Measurements from ENCODE around the gene PLEKHM3. TPM values are rescaled to one million over a fixed set of nuclear protein-coding genes. Genes with fewer than 3 reads are reported as not detected.

PLEKHM3 gene
- total and polyA plus RNA-seq, 2 of the 13 experiments (the other 11 are each of a cell fraction or from before 2014, with no cell fraction given) = 4.5 to 4.7 TPM

DNA sequence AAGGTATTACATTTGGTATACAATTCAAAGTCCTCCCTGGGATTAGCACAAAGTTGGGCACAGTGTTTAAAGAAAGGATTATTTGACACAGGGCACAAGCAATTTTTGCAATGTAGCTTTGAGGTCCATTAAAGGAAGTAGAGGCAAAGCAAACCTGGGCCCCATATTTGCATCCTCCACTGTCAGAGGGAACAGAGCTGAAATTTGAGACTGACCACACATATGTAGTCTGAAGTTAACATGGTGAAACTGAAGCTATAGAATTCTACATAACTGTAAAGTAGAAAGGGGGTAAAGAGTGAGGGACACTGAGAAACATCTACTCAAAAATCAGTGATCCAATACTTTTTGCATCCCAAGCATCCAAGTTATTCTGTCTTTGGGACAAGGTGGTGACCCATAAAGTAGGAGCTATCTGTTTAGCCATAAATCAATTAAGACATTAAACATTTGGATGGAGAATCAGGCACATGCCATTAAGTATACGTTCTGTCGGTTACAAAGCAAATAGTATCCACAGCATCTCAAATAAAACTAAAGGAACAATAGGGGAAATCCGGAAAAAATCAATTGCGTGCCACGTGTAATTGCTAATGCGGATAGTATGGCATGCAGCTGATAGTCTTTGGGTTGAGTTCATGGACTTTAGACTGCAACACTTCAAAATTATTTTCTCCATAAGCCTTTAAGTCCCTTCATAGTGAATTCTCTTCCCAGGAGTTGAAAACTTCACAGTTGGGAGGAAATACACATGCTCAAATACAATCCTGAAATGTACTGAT is 72.6 kb downstream of the PLEKHM3 start (continued):
- TF ChIP-seq, protein P1, sequence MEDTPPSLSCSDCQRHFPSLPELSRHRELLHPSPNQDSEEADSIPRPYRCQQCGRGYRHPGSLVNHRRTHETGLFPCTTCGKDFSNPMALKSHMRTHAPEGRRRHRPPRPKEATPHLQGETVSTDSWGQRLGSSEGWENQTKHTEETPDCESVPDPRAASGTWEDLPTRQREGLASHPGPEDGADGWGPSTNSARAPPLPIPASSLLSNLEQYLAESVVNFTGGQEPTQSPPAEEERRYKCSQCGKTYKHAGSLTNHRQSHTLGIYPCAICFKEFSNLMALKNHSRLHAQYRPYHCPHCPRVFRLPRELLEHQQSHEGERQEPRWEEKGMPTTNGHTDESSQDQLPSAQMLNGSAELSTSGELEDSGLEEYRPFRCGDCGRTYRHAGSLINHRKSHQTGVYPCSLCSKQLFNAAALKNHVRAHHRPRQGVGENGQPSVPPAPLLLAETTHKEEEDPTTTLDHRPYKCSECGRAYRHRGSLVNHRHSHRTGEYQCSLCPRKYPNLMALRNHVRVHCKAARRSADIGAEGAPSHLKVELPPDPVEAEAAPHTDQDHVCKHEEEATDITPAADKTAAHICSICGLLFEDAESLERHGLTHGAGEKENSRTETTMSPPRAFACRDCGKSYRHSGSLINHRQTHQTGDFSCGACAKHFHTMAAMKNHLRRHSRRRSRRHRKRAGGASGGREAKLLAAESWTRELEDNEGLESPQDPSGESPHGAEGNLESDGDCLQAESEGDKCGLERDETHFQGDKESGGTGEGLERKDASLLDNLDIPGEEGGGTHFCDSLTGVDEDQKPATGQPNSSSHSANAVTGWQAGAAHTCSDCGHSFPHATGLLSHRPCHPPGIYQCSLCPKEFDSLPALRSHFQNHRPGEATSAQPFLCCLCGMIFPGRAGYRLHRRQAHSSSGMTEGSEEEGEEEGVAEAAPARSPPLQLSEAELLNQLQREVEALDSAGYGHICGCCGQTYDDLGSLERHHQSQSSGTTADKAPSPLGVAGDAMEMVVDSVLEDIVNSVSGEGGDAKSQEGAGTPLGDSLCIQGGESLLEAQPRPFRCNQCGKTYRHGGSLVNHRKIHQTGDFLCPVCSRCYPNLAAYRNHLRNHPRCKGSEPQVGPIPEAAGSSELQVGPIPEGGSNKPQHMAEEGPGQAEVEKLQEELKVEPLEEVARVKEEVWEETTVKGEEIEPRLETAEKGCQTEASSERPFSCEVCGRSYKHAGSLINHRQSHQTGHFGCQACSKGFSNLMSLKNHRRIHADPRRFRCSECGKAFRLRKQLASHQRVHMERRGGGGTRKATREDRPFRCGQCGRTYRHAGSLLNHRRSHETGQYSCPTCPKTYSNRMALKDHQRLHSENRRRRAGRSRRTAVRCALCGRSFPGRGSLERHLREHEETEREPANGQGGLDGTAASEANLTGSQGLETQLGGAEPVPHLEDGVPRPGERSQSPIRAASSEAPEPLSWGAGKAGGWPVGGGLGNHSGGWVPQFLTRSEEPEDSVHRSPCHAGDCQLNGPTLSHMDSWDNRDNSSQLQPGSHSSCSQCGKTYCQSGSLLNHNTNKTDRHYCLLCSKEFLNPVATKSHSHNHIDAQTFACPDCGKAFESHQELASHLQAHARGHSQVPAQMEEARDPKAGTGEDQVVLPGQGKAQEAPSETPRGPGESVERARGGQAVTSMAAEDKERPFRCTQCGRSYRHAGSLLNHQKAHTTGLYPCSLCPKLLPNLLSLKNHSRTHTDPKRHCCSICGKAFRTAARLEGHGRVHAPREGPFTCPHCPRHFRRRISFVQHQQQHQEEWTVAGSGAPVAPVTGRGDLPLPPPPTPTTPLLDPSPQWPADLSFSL (CRISPR knock-in tag; IDR thresholded peaks at IDR 0.05) = 0 out of 2 replicates have a peak, but pooled peaks have one; percentile 17
- TF ChIP-seq TOPORS (CRISPR knock-in tag; IDR thresholded peaks at IDR 0.05) (no peak), AHR (CRISPR knock-in tag; IDR thresholded peaks at IDR 0.05) (no peak), TCF7 (IDR thresholded peaks at IDR 0.05; ENCODE audit: low read depth) (0 out of 2 replicates have a peak, but pooled peaks have one; percentile 14), ZNF20 (CRISPR knock-in tag; IDR thresholded peaks at IDR 0.05) (no peak), PLSCR1 (CRISPR knock-in tag; IDR thresholded peaks at IDR 0.05; ENCODE audit: borderline replicate concordance) (no peak), ELF1 (CRISPR knock-in tag; IDR thresholded peaks at IDR 0.05) (no peak)
- TF ChIP-seq, protein P2, sequence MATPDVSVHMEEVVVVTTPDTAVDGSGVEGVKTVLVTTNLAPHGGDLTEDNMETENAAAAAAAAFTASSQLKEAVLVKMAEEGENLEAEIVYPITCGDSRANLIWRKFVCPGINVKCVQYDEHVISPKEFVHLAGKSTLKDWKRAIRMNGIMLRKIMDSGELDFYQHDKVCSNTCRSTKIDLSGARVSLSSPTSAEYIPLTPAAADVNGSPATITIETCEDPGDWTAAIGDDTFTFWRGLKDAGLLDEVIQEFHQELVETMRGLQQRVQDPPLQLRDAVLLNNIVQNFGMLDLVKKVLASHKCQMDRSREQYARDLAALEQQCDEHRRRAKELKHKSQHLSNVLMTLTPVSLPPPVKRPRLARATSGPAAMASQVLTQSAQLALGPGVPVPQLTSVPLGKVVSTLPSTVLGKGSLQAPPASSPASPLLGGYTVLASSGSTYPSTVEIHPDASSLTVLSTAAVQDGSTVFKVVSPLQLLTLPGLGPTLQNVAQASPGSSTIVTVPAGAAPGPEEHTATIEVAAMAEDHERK (CRISPR knock-in tag; IDR thresholded peaks at IDR 0.05; ENCODE audit: low read depth) = no peak
- TF ChIP-seq, protein P3, sequence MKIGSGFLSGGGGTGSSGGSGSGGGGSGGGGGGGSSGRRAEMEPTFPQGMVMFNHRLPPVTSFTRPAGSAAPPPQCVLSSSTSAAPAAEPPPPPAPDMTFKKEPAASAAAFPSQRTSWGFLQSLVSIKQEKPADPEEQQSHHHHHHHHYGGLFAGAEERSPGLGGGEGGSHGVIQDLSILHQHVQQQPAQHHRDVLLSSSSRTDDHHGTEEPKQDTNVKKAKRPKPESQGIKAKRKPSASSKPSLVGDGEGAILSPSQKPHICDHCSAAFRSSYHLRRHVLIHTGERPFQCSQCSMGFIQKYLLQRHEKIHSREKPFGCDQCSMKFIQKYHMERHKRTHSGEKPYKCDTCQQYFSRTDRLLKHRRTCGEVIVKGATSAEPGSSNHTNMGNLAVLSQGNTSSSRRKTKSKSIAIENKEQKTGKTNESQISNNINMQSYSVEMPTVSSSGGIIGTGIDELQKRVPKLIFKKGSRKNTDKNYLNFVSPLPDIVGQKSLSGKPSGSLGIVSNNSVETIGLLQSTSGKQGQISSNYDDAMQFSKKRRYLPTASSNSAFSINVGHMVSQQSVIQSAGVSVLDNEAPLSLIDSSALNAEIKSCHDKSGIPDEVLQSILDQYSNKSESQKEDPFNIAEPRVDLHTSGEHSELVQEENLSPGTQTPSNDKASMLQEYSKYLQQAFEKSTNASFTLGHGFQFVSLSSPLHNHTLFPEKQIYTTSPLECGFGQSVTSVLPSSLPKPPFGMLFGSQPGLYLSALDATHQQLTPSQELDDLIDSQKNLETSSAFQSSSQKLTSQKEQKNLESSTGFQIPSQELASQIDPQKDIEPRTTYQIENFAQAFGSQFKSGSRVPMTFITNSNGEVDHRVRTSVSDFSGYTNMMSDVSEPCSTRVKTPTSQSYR (CRISPR knock-in tag; IDR thresholded peaks at IDR 0.05; ENCODE audit: borderline replicate concordance) = no peak

Data from HepG2 (cell line).